NB4 (cell line): ENCODE measurements around the gene NTM.
"Not testable (repeated sequence)": the region's sequence is repeated elsewhere in the genome, so short reads cannot be mapped to it uniquely, and the experiment has no call there.

Experiments
- DNase-seq: peaks from one replicate; pipeline ENCODE4 v3.0.0; 2010; ENCODE audit warnings: low read depth
- H3K4me3 ChIP-seq: one replicate; pipeline ENCODE4 v1.5.1; 2011; ENCODE audit warnings: mild to moderate bottlenecking, low read depth, low read length, moderate library complexity
- MYC ChIP-seq: IDR thresholded peaks from 2 replicates; pipeline ENCODE4 v1.6.1; 2011; ENCODE audit warnings: low read depth, low read length
- POLR2A ChIP-seq: IDR thresholded peaks from 2 replicates; pipeline ENCODE4 v1.6.1; 2011; ENCODE audit warnings: mild to moderate bottlenecking; ENCODE audit not compliant: insufficient read length; ENCODE audit errors: extremely low read depth
- TF ChIP-seq, protein P1 (sequence below): IDR thresholded peaks from 2 replicates; pipeline ENCODE4 v1.6.1; 2011; ENCODE audit warnings: low read depth, low read length
- TF ChIP-seq, protein P2 (sequence below): IDR thresholded peaks from one replicate; pipeline ENCODE4 v1.5.1; 2012; ENCODE audit warnings: low read depth, low read length

The NTM gene

DNA sequence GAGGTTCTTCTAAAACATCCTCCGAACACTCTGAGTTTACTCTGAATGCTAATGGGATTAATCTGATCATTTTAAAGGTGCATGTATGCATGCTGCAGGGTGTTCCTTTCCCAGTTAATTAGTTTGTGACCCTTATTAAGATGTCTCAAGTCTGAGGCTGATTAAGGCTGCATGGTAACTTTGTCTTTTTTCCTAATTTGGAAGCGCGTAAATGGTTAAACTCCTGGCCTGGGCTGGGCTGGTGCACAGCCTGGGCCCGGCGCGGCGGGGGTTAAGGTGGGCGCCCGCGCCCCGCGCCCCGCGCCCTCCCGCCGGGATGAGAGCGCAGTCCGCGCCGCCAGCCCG lies 539.7 kb downstream of the NTM start:
- no peak for TF ChIP-seq MYC
- no peak overlapping the region for H3K4me3 ChIP-seq
- no peak for DNase-seq

DNA sequence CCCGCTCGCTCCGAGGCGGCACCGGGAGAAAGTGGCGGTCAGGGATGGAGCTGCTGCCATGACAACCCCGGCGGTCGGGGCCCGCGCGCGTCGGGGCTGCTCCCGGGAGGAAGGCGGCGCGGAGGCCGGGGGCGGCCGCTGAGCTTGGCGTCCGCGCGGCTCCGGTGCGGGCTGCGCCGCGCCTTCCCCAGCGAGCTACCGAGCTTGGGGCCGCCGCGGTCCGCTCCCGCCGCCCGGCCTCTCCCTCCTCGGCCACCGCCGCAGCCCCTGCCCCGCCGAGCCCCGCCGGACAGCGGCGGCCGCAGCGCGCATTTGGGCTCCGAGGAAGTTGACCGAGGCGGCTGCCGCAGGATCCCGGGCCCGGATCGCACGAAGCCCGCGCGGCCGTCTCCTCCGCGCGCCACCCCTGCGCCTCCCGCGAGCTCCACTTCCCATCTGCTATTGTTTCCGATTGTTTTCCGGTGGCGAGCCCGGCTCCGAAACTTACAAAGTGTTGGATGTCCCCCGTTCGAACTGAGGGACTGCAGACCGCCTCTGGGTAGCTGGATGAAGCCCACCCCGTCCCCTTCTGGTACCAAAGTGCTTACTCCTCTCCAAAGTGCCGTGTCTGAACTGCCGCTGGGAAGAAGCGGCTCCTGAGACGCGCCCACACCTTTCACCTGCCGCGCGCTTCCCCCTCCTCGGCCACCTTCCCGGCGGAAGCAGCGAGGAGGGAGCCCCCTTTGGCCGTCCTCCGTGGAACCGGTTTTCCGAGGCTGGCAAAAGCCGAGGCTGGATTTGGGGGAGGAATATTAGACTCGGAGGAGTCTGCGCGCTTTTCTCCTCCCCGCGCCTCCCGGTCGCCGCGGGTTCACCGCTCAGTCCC lies 540.3 kb downstream of the NTM start:
- no peak for DNase-seq
- H3K4me3 ChIP-seq: no peak overlapping the region
- TF ChIP-seq, protein P1, sequence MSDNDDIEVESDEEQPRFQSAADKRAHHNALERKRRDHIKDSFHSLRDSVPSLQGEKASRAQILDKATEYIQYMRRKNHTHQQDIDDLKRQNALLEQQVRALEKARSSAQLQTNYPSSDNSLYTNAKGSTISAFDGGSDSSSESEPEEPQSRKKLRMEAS: no peak
- TF ChIP-seq POLR2A (no peak), MYC (no peak)
- TF ChIP-seq, protein P2, sequence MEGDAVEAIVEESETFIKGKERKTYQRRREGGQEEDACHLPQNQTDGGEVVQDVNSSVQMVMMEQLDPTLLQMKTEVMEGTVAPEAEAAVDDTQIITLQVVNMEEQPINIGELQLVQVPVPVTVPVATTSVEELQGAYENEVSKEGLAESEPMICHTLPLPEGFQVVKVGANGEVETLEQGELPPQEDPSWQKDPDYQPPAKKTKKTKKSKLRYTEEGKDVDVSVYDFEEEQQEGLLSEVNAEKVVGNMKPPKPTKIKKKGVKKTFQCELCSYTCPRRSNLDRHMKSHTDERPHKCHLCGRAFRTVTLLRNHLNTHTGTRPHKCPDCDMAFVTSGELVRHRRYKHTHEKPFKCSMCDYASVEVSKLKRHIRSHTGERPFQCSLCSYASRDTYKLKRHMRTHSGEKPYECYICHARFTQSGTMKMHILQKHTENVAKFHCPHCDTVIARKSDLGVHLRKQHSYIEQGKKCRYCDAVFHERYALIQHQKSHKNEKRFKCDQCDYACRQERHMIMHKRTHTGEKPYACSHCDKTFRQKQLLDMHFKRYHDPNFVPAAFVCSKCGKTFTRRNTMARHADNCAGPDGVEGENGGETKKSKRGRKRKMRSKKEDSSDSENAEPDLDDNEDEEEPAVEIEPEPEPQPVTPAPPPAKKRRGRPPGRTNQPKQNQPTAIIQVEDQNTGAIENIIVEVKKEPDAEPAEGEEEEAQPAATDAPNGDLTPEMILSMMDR: no peak

DNA sequence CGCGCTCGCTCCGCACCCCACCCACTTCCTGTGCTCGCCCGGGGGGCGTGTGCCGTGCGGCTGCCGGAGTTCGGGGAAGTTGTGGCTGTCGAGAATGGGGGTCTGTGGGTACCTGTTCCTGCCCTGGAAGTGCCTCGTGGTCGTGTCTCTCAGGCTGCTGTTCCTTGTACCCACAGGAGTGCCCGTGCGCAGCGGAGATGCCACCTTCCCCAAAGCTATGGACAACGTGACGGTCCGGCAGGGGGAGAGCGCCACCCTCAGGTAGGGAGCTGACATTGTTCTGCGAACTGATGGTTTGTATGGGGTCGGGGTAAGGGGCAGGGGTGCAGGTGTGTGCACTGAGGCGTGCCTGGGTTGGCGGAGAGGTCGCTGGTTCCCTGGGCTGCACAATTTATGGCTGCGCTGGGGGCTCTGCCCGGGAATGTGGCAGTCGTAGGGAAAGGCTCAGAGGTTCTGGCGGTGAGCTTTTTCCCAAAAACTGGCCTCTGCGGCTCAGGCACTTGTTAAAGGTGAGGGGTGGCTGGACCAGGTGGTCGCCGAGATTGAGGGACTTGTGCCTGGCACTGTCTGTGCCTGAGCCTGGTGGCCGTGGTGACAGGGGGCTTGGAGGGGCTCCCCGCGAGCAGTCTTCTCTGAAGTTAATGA lies 541.1 kb downstream of the NTM start:
- H3K4me3 ChIP-seq, DNase-seq: not testable (repeated sequence)

DNA sequence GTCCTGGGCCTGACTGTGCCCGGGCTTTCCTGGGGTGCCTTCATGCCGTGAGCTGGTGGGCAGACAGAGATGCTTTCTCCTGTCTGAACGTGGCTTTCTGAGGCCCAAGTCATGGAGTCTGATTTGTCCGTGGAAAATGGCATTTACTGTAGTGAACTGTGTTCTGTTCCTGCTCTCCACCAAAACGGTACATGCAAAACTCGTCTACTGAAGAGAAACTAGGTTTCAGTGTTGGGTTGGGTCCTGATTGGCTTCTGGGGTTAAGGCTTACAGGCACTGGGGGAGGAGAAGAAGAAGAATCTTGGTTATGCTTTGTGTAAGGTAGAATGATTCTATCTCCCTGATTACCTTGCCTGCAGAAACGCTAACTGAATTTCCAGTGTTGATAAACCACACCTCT lies 541.7 kb downstream of the NTM start:
- DNase-seq: no peak
- H3K4me3 ChIP-seq: no peak overlapping the region
- TF ChIP-seq POLR2A: no peak
- TF ChIP-seq, protein P1: no peak
- TF ChIP-seq, protein P2: no peak
- TF ChIP-seq MYC: no peak

DNA sequence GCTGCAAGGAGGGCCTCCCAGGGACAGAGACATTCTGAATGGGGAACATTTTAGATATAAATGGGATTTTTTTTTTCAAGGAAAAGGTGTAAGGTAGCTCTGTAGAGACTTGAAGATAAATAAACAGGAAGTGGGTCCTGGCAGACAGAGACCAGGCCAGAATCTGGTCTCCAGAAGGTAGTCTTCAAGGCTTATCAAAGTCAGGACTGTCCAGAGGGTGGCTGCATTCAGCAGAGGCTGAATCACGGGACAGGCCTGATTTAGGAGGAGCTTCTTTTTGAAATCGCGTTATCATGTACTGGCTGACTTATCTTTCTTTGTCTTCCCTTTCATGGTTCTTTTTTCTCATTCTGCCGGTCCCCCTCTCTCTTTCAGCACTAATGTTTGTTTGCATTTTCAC lies 542.9 kb downstream of the NTM start:
- DNase-seq: no peak
- TF ChIP-seq, protein P2: no peak
- TF ChIP-seq POLR2A (no peak), MYC (no peak)
- TF ChIP-seq, protein P1: no peak
- no peak overlapping the region for H3K4me3 ChIP-seq

DNA sequence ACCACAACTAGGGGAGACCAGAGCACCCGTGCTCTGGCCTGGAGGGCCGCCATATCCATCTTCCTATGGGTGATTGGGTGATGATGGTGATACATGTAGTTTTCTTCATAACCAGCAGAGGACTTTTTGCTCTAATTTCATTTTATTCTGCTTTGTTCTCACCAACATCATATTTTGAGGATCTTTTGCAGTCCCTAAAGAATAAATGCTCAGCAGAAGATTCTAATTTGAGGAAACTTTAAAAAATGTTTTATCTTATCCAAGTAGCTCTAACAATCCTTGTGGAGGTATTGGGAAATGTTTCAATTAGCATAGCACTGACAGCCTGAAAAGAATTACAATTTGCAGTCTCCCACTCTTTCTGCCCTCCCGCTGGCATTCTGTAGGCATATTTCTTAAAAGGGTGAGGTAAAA lies 544.0 kb downstream of the NTM start:
- H3K4me3 ChIP-seq: no peak overlapping the region
- DNase-seq: no peak
- TF ChIP-seq POLR2A: no peak
- TF ChIP-seq, protein P1: no peak
- no peak for TF ChIP-seq MYC
- TF ChIP-seq, protein P2: no peak

DNA sequence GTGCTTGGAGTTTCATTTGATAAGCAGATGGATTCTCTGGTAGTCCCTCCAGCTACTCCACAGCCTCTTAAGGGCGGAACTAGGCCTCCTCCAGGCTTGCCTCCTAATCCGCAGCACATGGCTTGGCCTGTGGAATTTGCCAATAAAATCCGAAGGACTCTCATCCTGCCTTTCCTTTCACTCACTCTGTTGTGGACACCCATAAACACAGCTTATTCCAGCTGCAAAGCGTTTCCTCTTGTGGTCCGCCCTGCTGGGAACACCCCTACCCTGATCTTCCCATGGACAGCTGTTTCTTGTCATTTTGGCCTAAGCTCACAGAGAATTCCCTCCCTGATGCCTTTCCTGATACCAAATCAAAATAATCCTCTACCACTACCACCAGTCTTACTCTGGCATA lies 546.2 kb downstream of the NTM start:
- no peak for DNase-seq
- H3K4me3 ChIP-seq: no peak overlapping the region
- TF ChIP-seq POLR2A (no peak), MYC (no peak)
- TF ChIP-seq, protein P1: no peak
- TF ChIP-seq, protein P2: no peak
